Endothelial cell of umbilical vein (primary cell): ENCODE results near the gene KRTAP6-1. TPM values are rescaled to one million over a fixed set of nuclear protein-coding genes. Genes with fewer than 3 reads are reported as not detected.

Experiments
- BruUV-seq: library from RNA; stranded (reverse); fragments of 400-500 nt; replicated peaks from 2 replicates; lab custom pipeline; 2021; lab: Mats Ljungman, UMichigan
- CTCF ChIA-PET: fragments of 300-600, 350-600 bp; sonication (Branson Sonifier 250); formaldehyde crosslinking; loops from one replicate; lab custom pipeline; 2021; ENCODE audit warnings: antibody characterized with exemption, inconsistent platforms; lab: Charles Lee
- POLR2A ChIA-PET: fragments of 300-600, 350-600 bp; sonication (Branson Sonifier 250); formaldehyde crosslinking; loops from one replicate; lab custom pipeline; 2021; ENCODE audit warnings: antibody characterized with exemption, inconsistent platforms; lab: Charles Lee
- DNase-seq: peaks from one replicate; pipeline ENCODE4 v3.0.0-alpha.2; 2011; ENCODE audit warnings: low read depth, low spot score
- FAIRE-seq: peaks from 2 replicates; lab custom pipeline; 2011; peaks lifted over from hg19 to GRCh38; lab: Jason Lieb, UNC
- H2AFZ ChIP-seq: 2 replicates; pipeline ENCODE4 v1.6.0; 2012; ENCODE audit warnings: low read depth, low read length, control low read depth, inconsistent platforms
- H3K27ac ChIP-seq: 2 replicates; pipeline ENCODE4 v1.5.1; 2011; ENCODE audit warnings: low read depth, mild to moderate bottlenecking, control low read depth, low read length, moderate library complexity; ENCODE audit not compliant: insufficient read depth
- H3K27me3 ChIP-seq, 2 experiments: 2 replicates each; pipeline versions ENCODE4 v1.6.0 to v1.6.1; 2011; ENCODE audit warnings: low read length in 2 of 2, mixed read lengths in 1 of 2; ENCODE audit not compliant: control insufficient read depth in 2 of 2, insufficient read depth in 2 of 2
- H3K36me3 ChIP-seq, 2 experiments: 2 replicates in 1 of 2; 3 replicates in 1 of 2; pipeline ENCODE4 v1.5.1; 2011; ENCODE audit warnings: low read length in 2 of 2, mild to moderate bottlenecking in 1 of 2, moderate library complexity in 1 of 2; ENCODE audit not compliant: control insufficient read depth in 2 of 2, insufficient read depth in 2 of 2; ENCODE audit errors: extremely low read depth in 1 of 2
- H3K4me1 ChIP-seq: 3 replicates; pipeline ENCODE4 v1.5.1; 2011; ENCODE audit warnings: mild to moderate bottlenecking, low read length; ENCODE audit not compliant: control insufficient read depth, insufficient read depth; ENCODE audit errors: extremely low read depth
- H3K4me2 ChIP-seq: 2 replicates; pipeline ENCODE4 v1.6.1; 2011; ENCODE audit warnings: low read length, control low read depth, mixed read lengths; ENCODE audit not compliant: insufficient read depth
- H3K4me3 ChIP-seq, 3 experiments: fragments of 200-600 bp in 1 of 3; sonication (generic), shearing (Covaris generic) in 1 of 3; replicated peaks in 1 of 3; 2 replicates each; pipeline ENCODE4 v1.5.1; 2011 to 2016; ENCODE audit warnings: control low read depth in 3 of 3, low read length in 3 of 3, mild to moderate bottlenecking in 2 of 3, inconsistent platforms in 1 of 3, low read depth in 1 of 3, moderate library complexity in 1 of 3; ENCODE audit not compliant: insufficient read depth in 1 of 3
- H3K79me2 ChIP-seq: 2 replicates; pipeline ENCODE4 v1.6.0; 2012; ENCODE audit warnings: low read length, inconsistent platforms; ENCODE audit not compliant: control insufficient read depth, insufficient read depth
- H3K9ac ChIP-seq: replicated peaks from 2 replicates; pipeline ENCODE3; 2011; ENCODE audit warnings: low read length, control low read depth; ENCODE audit not compliant: insufficient read depth; ENCODE audit errors: extremely low read depth
- H3K9me1 ChIP-seq: replicated peaks from 3 replicates; pipeline ENCODE4 v1.6.0; 2011; ENCODE audit warnings: mild to moderate bottlenecking, low read length; ENCODE audit not compliant: control insufficient read depth, insufficient read depth; ENCODE audit errors: extremely low read depth
- H3K9me3 ChIP-seq: replicated peaks from 2 replicates; pipeline ENCODE4 v1.5.1; 2012; ENCODE audit warnings: low read length, inconsistent platforms; ENCODE audit not compliant: control insufficient read depth, insufficient read depth
- H4K20me1 ChIP-seq: replicated peaks from 2 replicates; pipeline ENCODE3; 2011; ENCODE audit warnings: mild to moderate bottlenecking, low read length; ENCODE audit not compliant: control insufficient read depth, insufficient read depth; ENCODE audit errors: extremely low read depth
- EZH2 ChIP-seq: IDR thresholded peaks from 2 replicates; pipeline ENCODE4 v1.6.1; 2012; ENCODE audit warnings: borderline replicate concordance, low read depth, mild to moderate bottlenecking, moderate library complexity, low read length, inconsistent platforms; ENCODE audit not compliant: severe bottlenecking
- FOS ChIP-seq: IDR thresholded peaks from 2 replicates; pipeline ENCODE4 v1.6.1; 2011; ENCODE audit warnings: mild to moderate bottlenecking, low read length, moderate library complexity, borderline replicate concordance; ENCODE audit not compliant: insufficient read depth
- GATA2 ChIP-seq: IDR thresholded peaks from 2 replicates; pipeline ENCODE4 v1.7.0; 2011; ENCODE audit warnings: low read depth, mild to moderate bottlenecking, moderate library complexity, mixed read lengths, low read length; ENCODE audit not compliant: insufficient read length, insufficient read depth
- JUN ChIP-seq: IDR thresholded peaks from 2 replicates; pipeline ENCODE4 v1.6.1; 2011; ENCODE audit warnings: borderline replicate concordance, low read depth; ENCODE audit not compliant: insufficient read length, insufficient read depth
- MAX ChIP-seq: IDR thresholded peaks from 2 replicates; pipeline ENCODE4 v1.6.1; 2011; ENCODE audit not compliant: insufficient read depth, insufficient read length
- MYC ChIP-seq: IDR thresholded peaks from one replicate; pipeline ENCODE4 v1.6.1; 2011; ENCODE audit warnings: mild to moderate bottlenecking, low read depth, low read length
- POLR2A ChIP-seq: IDR thresholded peaks from 2 replicates; pipeline ENCODE4 v1.6.1; 2012; ENCODE audit warnings: low read depth, mild to moderate bottlenecking, control low read depth, low read length
- POLR2AphosphoS5 ChIP-seq: IDR thresholded peaks from 2 replicates; pipeline ENCODE4 v1.6.1; 2012; ENCODE audit warnings: low read depth, mild to moderate bottlenecking, control low read depth, low read length, moderate library complexity; ENCODE audit not compliant: insufficient read depth
- dilution Hi-C: fragments of 300-500 bp; cut with MboI; formaldehyde crosslinking; loops from one replicate; pipeline ENCODE4 v1.15.0; 2019; ENCODE audit warnings: low sequenced_read_pairs; ENCODE audit not compliant: extremely low pct_ligation_motif_present
- intact Hi-C: fragments of 100-400 bp; cut with micrococcal nuclease; formaldehyde crosslinking; loops from one replicate; pipeline ENCODE4 v1.10.0; 2022
- polyA plus RNA-seq, 4 experiments: library from polyadenylated mRNA; depleted of rRNA in 3 of 4; stranded (reverse) in 3 of 4; unstranded in 1 of 4; fragments of >200 nt; gene quantifications; 2 replicates each; pipeline versions ENCODE4 v1.2.1 to v1.2.3, GENCODE V29; 2011 to 2012; ENCODE audit warnings: missing spikeins in 1 of 4
- total RNA-seq: library from RNA; stranded (reverse); gene quantifications from 2 replicates; pipeline ENCODE4 v1.2.3, GENCODE V29; 2021
- TF ChIP-seq, protein P1 (sequence below), 2 donors: IDR thresholded peaks; 1 replicate in 1 of 2; 2 replicates in 1 of 2; pipeline ENCODE4 v1.5.1; 2011; ENCODE audit warnings: low read length in 2 of 2, mild to moderate bottlenecking in 2 of 2, moderate library complexity in 2 of 2, control low read depth in 1 of 2, inconsistent platforms in 1 of 2, low read depth in 1 of 2; ENCODE audit not compliant: insufficient read depth in 1 of 2; ENCODE audit errors: extremely low read depth in 1 of 2

Gene KRTAP6-1
- total and polyA plus RNA-seq, 2 donors (not counting 3 experiments of a cell fraction or from before 2014, with no cell fraction given): not detected

GRCh38 chr21:30629200-30629599 is 15.5 kb upstream of the KRTAP6-1 start:
- no peak overlapping the region for H3K27ac ChIP-seq
- peaks cover 9% of the 10 kb centered on the region for H3K9me3 ChIP-seq
- no TSS peak for BruUV-seq
- no peak overlapping the region for H2AFZ ChIP-seq
- FAIRE-seq (no peak), DNase-seq (no peak)
- TF ChIP-seq EZH2: no peak
- no peak for TF ChIP-seq MYC
- TF ChIP-seq GATA2: no peak
- TF ChIP-seq, protein P1, sequence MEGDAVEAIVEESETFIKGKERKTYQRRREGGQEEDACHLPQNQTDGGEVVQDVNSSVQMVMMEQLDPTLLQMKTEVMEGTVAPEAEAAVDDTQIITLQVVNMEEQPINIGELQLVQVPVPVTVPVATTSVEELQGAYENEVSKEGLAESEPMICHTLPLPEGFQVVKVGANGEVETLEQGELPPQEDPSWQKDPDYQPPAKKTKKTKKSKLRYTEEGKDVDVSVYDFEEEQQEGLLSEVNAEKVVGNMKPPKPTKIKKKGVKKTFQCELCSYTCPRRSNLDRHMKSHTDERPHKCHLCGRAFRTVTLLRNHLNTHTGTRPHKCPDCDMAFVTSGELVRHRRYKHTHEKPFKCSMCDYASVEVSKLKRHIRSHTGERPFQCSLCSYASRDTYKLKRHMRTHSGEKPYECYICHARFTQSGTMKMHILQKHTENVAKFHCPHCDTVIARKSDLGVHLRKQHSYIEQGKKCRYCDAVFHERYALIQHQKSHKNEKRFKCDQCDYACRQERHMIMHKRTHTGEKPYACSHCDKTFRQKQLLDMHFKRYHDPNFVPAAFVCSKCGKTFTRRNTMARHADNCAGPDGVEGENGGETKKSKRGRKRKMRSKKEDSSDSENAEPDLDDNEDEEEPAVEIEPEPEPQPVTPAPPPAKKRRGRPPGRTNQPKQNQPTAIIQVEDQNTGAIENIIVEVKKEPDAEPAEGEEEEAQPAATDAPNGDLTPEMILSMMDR (IDR thresholded peaks at IDR 0.05; ENCODE audit: extremely low read depth in 1 of 2, insufficient read depth in 1 of 2, low read depth in 1 of 2, low read length in 2 of 2): no peak
- TF ChIP-seq MAX: no peak
- no peak for TF ChIP-seq POLR2A
- no peak for TF ChIP-seq POLR2AphosphoS5
- no peak for TF ChIP-seq FOS
- TF ChIP-seq JUN: no peak
- no peaks in the 10 kb centered on the region for H4K20me1 ChIP-seq
- no peak overlapping the region for H3K9ac ChIP-seq
- H3K27me3 ChIP-seq: no peaks in the 10 kb centered on the region
- dilution Hi-C loops: no loop called here
- H3K4me1 ChIP-seq: no peaks in the 10 kb centered on the region
- no peaks in the 10 kb centered on the region for H3K9me1 ChIP-seq
- no peaks in the 10 kb centered on the region for H3K36me3 ChIP-seq
- POLR2A ChIA-PET: no interaction called here
- no peak overlapping the region for H3K4me2 ChIP-seq
- no peaks in the 10 kb centered on the region for H3K79me2 ChIP-seq
- CTCF ChIA-PET: no interaction called here
- intact Hi-C loops: no loop called here
- no peak overlapping the region for H3K4me3 ChIP-seq
